GM21528 (cell line): Measurements from ENCODE around the gene RNF182.
"Not testable (repeated sequence)": the region's sequence is repeated elsewhere in the genome, so short reads cannot be mapped to it uniquely, and the experiment has no call there.

Experiments used
- ATAC-seq: cut with Tn5 transposase; IDR thresholded peaks from one replicate; pipeline ENCODE4 v1.9.1; 2021; ENCODE audit warnings: mild to moderate bottlenecking, moderate library complexity; ENCODE audit not compliant: unreplicated experiment, low FRiP score

The RNF182 gene

DNA sequence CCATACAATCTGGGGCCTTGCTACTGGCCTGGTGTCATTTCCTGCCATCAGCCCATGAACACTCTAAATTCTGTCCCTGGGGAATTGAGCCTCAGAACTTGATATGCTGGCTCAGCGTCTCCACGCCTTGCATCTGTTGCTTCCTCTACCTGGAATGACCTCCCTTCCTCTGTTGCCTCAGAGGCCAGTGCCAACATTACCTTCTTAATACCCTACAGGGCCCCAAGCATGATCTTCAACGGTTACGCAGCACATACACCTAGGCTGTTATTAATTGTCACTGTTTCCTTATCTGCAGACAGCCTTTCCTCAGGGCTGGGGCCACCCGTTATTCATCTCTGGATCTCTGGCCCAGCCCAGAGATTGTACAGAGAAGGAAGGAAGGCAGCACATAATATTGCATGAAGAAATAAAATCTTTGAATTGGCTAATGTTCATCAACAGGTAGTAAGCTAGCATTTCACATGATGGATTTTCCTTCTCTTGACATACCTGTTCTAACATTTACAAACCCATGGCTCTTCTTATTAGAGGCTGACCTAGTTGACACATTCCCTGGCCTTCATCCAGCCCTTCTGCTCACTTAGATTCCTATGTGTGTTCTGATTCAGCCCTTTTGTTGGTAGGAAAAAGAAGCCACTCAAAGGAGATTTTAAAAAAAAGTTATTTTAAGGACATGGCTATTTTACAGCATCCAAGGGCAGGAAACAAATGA lies 8.4 kb upstream of the RNF182 start:
- no peak for ATAC-seq

DNA sequence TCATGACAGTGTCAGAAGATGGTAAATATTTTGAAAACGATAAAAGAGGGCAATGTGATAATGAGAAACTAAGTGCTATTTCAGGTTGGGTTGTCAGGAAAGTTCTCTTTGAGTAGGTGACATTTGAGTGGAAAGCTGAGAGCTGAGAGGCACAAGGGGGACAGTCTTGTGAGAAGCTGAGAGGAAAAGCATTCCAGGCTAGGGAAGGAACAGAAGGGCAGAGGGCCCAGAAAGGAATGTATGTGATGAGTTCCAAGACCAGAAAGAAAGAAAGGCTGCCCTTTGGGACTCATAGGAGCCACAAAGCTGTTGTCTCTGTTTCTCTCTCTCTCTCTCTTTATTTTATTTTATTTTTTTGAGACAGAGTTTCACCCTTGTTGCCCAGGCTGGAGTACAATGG lies 7.6 kb upstream of the RNF182 start:
- no peak for ATAC-seq

DNA sequence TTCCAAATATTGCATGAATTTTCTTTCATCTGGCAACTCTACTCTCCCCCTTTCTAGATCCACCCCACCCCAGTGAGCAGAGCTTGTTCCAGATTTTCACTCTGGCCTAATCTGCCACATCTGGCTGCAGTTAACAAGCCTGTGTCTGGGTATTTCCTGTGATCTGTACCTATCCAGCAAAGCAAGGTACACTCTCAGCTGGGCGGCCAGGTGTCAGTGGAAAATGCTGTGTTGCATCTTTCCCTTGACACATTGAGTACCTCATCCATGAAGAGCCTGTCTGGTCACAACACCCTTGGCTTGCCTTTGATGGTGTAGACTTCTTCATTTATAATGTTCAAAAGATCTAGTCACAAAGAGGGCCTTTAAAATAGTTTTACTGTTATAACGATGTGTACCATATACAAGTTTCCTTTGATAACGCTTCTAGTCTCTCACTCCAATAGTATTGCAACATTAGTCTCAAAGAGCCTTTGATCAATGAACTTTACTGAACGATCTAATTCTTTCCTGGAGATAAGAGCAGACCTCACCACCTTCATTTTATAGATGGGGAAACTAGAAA lies 6.0 kb upstream of the RNF182 start:
- no peak for ATAC-seq

DNA sequence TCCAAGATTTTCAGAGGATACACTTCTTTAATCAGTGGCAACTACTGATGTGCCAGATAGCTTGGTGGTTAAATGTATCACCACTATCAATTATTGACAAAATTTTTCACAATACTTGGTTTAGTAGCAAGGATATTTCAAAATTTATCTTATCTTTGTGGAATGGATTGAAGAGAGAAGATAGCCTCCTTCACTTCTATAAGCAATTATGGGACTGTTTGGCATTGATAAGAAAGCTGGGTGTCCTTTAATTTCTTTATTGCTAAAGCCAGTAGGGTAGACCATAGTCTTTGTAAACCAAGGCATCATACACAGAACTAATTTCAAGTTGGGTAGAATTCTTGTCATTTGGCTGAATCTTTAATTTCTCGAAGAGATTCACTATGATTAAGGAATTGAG lies 4.9 kb upstream of the RNF182 start:
- no peak for ATAC-seq

DNA sequence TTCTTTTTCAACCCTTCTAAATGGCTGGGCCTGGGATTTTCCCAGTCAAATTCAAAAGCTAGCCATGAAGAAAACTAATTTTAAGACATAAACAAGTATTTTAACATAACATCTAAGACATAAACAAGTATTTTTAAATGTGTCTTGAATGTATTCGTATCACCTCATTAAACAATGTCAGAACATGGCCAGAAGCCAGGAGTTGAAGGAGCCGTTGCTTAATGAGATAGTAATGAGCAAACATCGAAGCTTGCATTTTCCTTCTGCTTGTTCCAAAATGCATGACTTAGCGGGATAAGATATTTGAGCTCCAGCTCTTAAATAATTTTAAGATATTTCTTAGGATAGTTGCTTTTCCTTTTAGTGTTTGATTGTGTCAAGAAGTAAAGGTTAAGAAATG lies 4.2 kb upstream of the RNF182 start:
- ATAC-seq, result no peak

DNA sequence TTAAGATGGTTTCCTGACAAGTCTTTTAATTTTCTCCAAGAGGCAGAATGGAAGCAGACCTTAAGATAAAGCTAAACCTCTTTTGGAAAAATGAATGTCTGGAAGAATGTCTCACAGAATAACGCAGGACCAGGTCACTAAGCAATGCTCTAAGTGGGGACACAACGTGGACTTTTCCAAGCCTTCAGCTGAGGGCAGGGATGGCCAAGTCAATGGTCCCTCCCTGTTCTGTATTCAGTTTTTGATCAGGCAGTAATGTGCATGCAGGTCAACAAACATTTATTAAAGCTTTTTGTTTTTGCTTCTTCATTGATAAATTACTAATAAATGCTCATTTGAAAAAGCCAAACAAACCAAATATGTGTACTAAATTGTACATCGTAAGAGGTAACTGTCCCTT lies 2.0 kb upstream of the RNF182 start:
- ATAC-seq, result no peak

DNA sequence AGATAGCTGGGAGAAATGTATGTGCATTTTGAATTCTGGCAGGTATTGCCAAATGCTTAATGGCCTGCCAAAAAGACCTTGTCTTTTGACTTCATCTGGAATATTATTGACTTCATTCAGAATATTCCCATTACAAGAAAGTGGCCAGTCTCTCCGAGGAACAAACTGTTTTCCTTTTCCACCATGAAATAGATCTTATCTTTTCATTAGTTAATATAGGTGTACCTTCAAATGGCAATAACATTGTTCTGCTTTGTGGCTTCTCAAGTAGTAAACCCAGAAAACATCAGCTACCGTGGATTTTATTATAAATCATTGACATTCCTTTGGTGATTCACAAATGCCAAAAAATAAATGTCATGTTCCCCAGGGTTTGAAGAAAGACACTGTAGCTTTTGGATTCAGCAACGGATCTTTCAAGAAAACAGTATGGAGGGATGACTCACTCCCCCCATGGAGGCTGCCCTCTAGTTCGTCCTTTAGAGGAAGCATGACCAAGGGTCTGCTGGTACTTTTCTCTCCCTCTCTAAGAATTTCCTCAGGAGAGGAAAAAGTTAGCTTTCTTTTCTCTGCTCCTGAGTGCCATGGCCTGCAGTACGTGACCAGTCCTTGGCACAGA lies 1.1 kb upstream of the RNF182 start:
- ATAC-seq, result no peak

DNA sequence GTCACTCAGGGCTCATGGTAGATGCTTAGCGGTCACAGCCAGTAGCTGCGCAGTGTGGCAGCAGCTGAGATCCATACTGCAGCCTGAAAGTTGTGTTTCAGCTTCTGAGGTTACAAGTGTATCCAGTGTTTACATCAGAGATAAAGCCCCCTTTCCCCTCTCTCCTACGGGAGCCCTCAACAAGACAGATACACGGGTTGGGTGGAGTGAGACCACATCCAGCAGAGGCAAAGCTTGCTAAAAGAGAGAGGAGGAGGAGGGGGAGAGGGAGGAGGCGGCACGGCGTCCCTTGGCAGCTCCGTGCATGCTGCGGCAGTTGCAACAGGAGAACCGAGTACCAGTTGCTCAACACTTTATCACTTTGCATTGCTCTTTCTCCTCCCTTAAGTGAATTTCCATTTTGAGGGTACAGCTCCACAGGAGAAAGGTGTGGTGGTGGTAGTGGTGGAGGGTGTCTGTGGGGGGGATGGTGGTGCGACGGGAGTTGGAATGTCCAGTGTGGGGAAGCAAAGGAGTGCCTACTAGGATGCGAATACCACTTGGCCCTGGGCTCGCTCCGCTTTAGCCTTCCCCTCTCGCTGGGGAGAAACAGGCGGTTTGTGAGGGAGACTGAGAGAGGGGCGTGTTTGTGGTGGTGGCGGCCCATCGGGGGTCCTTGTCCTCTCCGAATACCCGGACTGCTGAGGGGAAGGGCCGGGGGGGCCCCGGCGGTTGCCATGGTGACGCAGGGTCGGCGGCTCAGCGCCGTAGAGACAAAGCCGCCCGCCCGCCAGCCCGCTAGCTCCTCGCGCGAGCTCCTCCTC lies 405 bp upstream of the RNF182 start:
- no peak for ATAC-seq

DNA sequence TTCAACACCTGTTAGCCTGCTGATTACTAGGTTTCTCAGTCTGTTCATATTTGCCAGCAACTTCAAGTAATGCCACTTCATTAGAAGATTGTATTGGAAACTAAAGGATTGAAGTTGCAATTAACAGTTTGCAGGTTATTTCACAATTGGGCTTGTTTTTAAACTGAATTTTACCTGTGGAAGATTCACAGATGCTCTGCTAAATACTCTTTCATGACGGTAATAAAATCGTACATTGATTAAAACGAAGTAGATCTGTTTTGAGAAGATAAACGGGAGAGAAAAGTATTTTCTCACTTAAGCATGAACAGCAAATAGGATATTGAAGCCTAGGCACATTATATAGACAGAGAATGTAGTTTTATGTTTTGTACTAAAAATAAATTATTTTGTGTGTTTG lies 1.6 kb downstream of the RNF182 start:
- no peak for ATAC-seq

DNA sequence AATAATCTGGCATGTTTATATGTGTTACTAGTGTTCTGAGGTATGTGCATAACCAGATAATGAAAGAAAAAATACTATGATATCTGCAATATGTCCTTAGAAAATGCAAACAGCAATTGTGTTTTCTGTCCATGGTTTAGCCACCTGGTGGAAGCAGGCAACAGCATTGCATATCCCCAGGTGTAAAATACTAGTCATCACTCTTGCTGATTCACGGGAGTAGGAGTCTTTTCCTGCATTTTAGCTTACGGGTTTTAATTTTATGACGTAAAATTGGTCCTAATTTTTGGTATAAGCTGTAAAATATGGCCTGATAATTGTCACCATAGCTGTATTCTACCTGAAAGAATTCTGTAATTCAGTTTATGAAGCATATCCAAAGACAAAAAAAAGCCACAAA lies 2.5 kb downstream of the RNF182 start:
- no peak for ATAC-seq

DNA sequence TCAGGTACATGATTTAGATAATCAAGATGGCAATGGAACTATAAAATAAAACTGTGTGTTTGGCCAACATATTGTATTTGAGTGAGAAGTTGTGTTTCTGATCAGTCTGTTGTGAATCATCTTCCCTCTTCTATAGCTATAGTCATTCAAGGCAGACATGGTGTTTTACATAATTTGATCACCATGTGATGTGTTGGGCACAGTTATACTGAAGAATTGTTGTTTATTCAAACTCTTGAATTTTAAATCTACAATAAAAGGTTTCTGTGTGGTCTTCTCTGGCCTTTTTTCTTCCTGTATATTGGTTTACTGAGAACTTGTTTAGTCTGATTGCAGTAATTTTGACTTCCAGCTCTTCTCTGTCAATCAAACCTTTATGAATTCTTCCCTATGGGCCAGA lies 4.4 kb downstream of the RNF182 start:
- ATAC-seq, result no peak

DNA sequence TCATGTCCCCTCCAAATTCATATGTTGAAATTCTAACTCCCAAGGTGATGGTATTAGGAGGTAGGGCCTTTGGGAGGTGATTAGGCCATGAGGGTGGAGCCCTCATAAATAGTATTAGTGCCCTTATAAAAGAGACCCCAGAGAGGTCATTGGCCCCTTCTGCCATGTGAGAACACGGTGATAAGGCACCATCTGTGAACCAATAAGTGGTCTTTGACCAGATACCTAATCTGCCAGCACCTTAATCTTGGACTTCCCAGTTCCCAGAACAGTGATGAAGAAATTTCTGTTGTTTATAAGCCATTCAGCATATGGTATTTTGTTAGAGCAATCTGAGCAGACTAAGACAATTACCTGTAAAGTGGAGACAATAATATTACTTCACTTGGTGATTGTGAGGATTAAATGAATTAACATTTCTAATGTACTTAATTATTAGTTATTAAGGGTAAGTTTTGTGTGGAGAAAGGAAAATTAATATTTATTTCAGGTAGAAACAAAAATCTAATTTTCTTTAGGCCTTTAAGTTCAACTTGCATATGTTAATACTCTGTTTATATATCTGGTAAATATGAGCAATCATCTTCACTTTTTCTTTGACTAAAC lies 7.1 kb downstream of the RNF182 start:
- ATAC-seq, result no peak

DNA sequence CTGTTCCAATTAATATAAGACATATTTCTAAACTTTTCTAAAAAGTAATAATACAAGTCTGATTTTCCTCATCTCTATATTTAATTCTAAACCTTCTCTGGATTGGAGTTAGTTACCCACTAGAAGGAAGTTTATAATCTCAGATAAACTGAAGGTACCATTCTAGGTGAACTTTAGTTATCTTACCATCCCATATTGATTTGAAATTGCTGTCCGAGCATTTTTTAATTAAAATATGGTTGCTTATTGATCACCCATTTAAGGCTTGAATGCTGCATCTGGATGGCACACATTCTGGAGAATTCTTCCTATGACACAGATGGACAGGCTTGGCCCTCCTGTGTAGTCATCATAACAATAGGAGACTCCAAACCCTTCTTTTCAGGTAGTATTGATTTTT lies 8.0 kb downstream of the RNF182 start:
- ATAC-seq, result no peak

DNA sequence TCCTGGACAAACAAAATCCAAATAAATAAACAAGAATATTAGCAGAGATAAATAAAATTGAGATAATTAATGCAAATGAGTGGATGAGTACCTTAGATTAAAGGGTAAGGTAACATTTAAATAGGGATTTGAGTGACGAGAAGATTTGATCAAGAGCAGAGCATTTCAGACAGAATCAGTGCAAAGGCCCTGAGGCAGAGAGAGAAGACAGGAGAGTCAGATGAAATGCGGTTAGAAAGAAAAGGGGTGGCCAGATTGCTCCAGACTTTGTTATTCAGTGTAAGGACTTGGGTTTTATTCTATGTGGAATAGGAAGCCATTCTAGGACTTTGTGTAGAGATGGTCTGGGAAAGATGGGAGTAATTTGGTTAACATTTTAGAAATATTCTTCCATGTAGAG lies 10.0 kb downstream of the RNF182 start:
- no peak for ATAC-seq

DNA sequence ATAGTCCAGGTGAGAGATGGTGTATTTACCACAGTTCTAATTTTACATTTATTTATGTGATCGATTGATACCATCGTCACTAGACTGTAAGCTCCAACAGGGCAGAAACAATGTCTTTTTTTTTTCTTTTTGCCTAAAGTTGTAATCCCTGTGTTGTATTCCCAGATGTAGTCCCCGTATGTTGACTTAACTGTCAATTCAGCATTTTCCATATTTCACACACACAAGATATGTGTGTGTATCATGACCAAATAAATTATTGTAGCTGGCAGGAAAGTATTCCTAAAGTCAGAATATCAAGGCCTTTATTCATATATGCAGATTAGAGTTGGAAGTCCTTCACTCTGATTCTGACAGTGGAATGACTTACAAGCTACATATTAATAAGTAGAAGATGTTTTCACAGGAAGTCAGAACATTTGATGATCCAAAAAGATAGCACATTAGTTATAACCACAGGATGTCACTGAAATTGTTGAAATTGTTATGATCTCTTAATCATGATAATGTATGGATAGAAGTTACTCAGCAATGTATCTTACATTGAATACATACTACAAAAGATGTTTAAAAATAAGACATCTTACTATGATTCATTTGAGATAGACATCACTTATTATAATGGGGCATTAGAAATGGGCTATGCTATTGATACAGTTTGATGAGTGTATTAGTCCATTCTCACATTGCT lies 10.6 kb downstream of the RNF182 start:
- no peak for ATAC-seq

DNA sequence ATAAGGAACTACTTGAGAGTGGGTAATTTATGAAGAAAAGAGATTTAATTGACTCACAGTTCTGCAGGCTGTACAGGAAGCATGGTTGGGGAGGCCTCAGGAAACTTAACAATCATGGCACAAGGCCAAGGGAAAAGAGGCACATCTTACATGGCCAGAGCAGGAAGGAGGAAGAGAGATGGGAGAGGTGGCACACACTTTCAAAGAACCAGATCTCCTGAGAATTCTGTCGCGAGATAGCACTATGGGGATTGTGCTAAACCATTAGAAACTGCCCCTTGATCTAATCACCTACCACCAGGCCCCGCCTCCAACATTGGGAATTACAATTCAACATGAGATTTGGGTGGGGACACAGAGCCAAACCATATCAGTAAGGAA lies 11.1 kb downstream of the RNF182 start:
- not testable (repeated sequence) for ATAC-seq

DNA sequence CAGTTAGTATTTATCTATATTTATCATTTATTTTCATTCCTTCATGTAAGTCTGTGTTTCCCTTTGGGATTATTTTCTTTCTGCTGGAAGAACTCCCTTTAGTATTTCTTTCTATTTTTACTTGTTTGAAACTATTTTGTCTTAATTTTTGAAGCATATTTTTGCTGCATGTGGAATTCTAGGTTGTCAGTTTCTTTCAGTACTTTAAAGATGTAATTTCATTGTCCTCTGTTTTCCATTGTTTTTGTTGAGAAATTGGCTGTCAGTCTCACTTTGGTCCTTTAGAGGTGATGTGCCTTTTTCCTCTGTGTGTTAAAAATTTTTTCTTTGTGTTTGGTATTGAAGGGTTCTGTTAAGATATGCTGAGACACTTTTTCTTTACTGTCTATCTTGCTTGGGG lies 17.1 kb downstream of the RNF182 start:
- ATAC-seq, result no peak

DNA sequence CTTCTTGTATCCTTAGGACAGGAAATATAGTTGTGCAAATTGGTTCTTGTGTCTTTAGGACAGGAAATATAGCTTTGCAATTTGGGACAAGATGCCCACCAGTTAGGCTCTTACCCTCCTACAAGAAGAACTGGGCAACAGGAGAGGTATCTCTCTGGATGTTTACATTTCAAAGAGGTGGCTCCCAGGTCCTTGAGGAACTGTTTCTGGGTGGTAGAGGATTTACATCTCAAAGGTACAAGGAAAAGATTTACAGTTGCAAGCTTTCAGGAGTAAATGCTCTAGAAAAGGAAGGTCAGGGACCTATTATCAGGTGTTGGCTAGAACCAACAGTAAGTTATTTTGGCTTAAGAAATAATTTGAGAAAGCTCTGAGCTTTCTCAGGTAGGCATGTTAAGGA lies 19.2 kb downstream of the RNF182 start:
- no peak for ATAC-seq

DNA sequence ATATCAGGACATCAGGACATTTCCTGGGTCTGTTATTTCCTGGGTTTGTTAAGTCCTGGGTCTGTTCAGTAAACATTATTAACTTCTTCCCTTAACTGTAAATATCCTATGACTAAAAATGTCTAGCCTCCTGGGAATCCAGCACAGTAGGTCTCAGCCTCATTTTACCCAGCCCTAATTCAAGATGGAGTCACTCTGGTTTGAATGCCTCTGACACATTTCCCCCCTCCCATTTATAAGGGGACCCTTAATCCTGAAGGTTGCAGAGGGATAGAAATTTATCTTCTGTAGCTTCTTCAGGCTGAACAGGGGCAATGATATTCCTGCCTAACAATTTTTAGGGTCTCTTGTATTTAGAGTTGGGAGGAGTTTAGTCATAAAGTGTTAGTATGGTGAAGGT lies 21.8 kb downstream of the RNF182 start:
- no peak for ATAC-seq

DNA sequence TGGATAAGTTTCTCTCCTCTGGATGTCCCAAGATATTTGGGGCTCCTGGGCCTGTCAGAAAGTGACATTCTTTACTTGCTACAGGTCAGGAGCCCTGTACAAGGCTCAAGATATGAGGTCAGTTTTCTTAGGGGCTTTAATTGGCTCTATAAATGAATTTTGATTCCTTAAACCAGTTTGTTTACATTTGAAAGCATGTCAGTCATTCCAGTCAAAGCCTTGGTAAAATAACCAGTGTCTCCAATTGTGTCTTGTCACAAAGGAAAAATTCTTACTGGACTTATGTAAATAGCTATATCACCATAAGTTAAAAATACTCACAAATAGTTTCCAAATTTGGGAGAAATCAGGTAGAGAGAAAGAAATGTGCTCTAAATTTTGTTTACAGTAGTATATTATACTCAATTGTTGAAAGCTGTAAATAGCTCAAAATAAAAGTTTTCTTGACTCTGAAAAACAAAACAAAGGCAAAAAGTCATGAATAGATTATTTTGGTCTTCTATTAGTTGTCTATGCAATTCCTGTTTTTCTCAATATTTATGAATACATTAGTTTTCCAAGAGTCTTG lies 22.9 kb downstream of the RNF182 start:
- ATAC-seq, result no peak
